Hypothalamus (tissue), 51 donors: Measurements from ENCODE around the gene CEP57L1.
"Not testable (repeated sequence)": the region's sequence is repeated elsewhere in the genome, so short reads cannot be mapped to it uniquely, and the experiment has no call there.

Experiments used
- DNase-seq, 51 donors: peaks; one replicate each; lab custom pipeline; 2025; lab: John Stamatoyannopoulos, UW

The CEP57L1 gene

DNA sequence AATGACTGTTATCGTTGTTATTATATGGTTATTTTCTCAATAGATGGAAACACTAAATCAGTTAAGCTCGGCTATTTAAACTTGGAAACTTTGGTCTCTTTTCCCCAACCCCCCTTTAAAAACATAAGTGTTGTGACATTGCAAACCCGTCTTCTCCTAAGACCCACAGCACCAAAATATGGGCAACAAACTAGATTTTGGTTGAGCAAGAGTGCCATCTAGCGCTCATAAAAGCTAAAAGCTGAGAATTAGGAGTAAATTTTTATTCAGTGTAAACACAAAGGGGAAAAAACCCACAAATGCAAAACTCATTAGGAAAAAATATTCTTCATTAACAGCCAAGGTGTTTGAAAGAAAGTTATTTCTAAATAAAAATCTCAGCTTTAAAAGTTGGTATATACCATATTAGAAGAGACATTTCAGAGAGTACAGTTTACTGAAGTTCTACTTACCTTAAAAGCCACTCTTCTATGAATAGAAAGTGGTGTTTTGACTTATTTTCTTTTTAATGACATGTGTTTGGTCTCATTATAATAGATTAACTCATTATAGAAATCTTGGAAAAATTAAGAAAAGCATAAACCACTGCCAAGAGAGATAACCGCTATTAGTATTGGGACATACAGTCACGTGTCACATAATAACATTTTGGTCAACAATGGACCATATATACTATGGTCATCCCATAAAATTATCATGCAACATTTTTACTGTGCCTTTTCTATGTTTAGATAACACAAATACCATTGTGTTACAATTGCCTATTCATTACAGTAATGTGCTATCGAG lies 21.8 kb upstream of the CEP57L1 start:
- DNase-seq = peak in 12 of 51 donors; percentile 2 to 77 (median 14)

GRCh38 chr6:109074133-109074415 lies 21.2 kb upstream of the CEP57L1 start:
- DNase-seq = no peak

DNA sequence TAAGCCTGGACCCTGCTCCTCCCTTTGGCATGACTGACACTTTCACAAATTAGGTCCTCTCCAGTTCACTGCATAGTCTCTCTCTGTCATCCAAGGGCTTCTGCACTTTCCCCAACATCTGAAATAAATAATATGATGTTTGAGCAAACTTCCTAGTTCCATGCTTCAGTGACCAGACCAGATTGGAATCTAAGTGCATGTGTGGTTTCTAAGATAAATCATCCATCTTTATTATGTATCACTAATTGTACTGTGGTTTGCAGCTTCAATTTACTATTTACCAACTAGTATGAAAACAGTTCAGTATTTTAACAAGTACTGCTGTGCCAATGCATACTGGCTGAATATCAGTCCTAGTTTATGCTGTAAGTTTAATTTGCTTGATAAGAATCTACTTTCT lies 19.4 kb upstream of the CEP57L1 start:
- DNase-seq = no peak

GRCh38 chr6:109076377-109076776 lies 18.9 kb upstream of the CEP57L1 start:
- no peak for DNase-seq

DNA sequence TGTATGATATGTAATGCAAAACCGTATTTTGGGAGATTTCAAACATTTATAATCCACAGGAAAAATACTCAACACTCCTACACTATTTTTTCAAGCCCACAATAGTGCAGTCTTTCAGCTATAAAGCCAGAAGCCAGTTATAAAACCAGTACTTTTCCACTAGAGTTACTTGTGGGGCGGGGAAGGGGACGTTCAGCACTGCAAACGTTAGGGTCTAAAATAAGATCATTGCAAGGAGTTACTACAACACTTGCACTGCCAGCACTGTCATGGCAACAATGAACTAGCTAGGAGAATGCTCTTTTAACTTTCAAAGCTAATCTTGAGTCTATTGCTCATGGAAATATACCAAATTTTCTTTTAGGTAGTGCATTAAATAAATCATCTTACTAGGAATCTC lies 15.3 kb upstream of the CEP57L1 start:
- peak in 12 of 51 donors; percentile 1 to 50 (median 30) for DNase-seq

DNA sequence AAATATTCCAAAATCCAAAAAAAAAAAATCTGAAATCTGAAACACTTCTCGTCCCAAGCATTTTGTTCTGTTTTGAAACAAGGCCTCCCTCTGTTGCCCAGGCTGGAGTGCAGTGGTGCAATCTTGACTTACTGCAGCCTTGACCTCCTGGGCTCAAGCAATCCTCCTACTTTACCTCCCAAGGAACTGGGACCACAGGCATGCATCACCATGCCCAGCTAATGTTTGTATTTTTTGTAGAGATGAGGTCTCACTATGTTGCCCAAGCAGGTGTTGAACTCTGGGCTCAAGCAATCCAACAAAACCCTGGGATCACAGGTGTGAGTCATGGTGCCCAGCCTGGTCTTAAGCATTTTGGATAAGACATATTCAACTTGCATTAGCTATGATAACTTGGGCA lies 14.3 kb upstream of the CEP57L1 start:
- DNase-seq = no peak

GRCh38 chr6:109081516-109082187 lies 13.7 kb upstream of the CEP57L1 start:
- no peak for DNase-seq

DNA sequence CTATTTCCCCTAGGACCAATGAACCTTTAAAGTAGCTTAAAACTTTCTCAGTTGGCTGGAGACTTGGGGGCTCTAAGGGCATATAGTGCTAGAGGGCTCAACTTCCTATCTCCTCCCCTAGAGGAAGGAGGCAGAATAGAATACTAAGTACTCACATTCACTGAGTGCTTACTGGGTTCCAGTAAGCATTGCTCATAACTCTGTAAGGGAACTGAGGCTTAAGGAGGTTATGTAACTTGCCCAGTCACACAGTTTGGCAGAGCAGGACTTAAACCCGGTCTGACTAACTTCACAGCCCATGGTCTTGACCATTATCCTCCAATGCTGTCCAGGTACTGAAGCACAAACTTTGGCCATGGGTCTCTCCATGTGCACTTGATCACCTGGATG lies 13.1 kb upstream of the CEP57L1 start:
- no peak for DNase-seq

DNA sequence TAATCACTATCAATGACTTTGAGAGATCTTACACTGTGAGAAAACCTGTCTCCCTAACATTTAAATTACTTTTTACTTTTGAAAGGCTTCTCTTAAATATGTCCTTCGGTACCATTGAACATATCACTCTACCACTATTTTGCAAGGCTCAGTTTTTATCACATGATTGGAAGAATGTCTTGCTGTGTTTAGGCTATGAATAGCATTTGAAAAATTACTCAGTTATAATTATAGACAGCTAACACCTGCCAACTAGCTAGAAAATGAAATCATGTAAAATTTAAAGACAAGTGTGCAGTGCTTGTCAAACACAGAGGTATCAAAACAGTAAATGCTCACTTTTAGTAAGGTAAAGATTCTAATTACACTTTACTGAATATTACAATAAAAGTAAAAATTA lies 11.7 kb upstream of the CEP57L1 start:
- no peak for DNase-seq

GRCh38 chr6:109084146-109084545 lies 11.2 kb upstream of the CEP57L1 start:
- not testable (repeated sequence) for DNase-seq

GRCh38 chr6:109087661-109088264 lies 7.5 kb upstream of the CEP57L1 start:
- peak in 1 of 51 donors; percentile 22 for DNase-seq

DNA sequence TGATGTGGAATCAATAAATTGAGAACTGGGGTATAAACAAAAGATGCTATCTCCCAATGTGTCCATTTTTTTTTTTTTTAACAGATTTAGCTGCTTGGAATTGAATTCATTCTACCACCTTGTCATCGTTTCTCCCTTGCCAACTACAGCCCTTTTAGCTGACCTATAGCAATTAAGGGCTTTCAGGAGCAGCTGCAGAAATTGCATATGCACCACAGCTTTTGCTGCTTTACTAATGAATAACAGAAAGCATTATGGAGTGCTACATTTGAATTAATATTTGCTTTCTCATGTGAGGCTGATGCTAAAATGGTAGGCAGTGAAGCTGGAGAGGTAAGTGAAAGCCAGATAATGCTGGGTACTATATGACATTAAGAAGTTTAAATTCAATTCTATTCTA lies 6.3 kb upstream of the CEP57L1 start:
- DNase-seq = no peak

- no peak for DNase-seq
Observed at GRCh38 chr6:109091314-109092024, 3.8 kb upstream of the CEP57L1 start.

- DNase-seq = no peak
Observed at GRCh38 chr6:109092074-109092473, 3.2 kb upstream of the CEP57L1 start.

DNA sequence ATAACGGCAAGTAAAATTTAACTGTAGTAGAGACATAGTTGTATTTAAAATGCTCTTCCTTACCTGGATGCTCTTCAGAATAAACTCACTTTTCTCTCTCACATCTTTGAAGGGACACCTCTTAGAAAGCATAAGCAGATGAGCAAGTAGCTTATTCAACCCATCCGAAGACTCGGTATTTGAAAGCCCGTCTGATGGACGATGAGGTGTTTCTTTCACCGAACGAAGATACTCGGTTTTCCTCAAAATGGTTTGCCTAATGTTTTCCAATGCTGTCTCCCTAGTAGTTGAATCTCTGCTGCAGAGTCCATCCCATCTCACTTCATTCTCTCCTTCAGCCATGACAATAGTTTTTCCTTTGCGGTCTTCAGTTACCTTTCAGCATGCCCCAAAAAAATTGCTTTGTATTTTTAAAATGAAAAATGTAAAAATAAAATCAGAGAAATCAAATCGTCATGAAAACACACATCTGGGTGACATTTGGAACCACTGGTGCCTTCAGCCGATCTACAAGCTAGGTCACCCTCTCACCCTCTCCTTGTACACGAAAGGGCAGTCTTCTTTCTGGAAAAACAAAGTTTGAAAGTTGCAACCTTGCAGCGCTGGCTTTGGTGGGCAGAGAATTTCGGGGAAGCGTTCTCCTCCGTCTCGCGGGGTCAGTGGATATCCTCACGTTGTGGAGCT lies 1.4 kb upstream of the CEP57L1 start:
- peak in 1 of 51 donors; percentile 70 for DNase-seq

DNA sequence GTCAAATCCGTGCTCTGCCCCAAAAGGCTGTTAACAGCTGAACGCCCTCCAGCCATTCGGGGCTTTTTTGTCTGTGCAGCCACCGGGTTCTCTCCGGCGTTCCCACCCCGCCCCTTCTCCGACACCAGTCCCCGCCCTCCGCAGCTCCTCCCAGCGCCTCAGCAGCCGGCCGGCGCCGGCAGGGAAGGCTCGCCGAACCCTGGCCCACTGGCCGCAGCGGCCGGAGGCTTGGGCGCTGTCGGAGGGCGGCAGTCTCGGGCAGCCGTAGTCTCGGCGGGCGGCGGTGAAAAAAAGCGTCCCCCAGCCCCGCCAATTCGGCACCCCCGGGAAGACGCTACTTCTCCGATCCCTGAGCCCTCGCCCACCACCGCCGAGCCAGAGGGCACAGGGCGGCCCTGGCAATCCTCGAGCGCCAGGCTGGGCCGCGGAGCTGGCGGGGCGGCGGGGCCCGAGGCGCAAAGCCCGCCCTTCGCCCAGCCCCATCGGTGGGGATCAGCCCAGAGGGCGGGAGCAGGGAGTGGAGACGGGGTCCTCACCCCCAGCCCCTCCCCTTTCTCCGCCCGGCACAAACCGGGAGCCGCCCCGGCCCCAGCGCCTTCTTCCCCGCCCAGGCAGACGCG lies 781 bp upstream of the CEP57L1 start, which contains the start of gene SESN1:
TSS of gene SESN1 (minus strand) at position 431 of the 620 bp plus-strand sequence. CDS start 773 bp downstream, outside the sequence.
- DNase-seq = peak in 50 of 51 donors; percentile 38 to 98 (median 88)

DNA sequence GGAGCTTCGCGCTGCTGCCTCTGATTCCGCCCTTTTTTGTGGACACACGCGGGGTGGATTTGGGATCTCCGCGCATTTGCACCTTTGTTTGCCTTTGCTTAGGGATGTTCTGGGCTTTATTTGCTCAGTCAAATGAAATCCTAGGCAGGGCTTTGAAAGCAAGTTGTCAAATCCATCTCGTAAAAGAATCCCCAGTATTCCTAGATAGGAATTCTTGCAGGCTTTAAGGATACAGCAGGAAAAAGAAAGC lies 453 bp downstream of the CEP57L1 start:
- DNase-seq = no peak

DNA sequence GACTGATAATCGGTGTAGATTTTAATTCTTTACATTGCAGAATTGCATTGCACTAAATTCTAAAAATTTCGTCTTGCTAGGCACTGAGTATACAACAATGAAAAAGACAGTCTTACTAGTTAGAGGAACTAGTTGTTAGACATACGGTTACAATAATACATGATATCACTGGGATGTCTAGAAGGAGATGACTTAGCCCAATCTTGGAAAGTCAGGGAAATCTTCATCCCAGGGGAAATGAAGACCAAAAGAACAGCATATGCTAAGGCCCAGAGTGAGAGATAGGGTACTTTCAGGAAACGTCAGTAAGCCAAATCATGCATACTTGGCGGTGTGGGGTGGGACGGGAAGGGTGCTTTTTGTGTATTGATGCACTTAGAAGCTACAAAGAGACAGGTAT lies 901 bp downstream of the CEP57L1 start:
- DNase-seq = no peak

DNA sequence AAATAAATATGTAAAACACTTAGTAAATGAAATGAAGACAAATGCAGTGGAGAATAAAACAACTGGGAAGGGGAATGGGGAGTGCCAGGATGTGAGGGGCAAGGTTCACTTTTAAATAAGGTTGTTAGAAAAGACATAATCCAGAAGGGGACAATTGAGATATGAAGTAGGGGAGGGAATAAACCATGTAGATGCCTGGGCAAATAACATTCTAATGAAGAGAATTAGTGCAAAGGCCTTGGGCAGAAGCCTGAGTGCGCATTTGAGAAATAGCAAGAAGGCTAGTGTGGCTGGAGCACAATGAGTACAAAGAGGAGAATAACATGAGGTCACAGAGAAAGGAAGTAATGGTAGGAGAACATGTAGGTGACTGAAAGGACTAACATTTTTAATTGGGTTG lies 2.4 kb downstream of the CEP57L1 start:
- DNase-seq = no peak

DNA sequence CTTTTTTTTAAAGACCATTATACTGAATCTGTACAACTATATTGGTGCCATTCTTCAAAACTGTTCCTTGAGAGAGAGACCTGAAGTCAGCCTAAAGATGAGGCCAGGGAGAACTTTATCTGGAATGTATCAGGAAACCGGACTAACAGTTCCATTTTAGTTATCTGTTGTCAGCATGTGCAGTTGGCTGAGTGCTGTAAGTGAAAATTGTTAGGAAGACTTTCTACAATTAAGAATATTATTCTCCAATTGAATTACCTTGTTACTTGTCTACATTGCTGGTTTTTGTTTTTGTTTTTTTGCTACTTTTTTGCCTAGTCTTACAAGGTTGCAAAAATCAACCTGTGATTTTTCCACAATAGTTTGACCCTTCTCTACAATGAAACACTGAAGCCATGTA lies 7.5 kb downstream of the CEP57L1 start:
- no peak for DNase-seq

DNA sequence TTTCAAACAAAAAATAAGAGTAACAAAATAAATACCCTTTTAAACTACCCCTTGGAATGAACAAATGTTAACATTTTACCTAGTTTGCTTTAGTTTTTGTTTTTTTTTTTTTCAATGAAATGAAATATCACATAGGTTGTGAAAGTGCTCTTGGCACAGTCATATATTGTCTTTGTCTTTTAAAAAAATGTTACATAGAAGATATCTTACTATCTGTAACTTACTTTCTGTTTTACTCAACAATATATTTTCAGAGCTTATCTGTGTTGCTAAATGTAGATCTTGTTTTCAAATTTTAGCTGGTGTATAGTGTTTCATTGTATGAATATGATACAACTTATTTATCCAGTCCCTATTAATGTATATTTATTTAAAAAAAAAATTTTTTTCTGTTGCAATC lies 8.6 kb downstream of the CEP57L1 start:
- no peak for DNase-seq
